GM19452 (cell line): ENCODE data around the gene HDLBP.
A peak's percentile ranks its signal among the peaks of the same experiment; 100 is the strongest.
"Not testable (repeated sequence)": the region's sequence is repeated elsewhere in the genome, so short reads cannot be mapped to it uniquely, and the experiment has no call there.

Experiments used
- ATAC-seq: cut with Tn5 transposase; IDR thresholded peaks from one replicate; pipeline ENCODE4 v1.9.1; 2021; ENCODE audit not compliant: unreplicated experiment

The HDLBP gene

GRCh38 chr2:241330616-241330981 is 15.1 kb upstream of the HDLBP start:
- ATAC-seq = no peak

- no peak for ATAC-seq
These were observed 14.5 kb upstream of the HDLBP start for GRCh38 chr2:241329669-241330615.

GRCh38 chr2:241325257-241325656 is 9.8 kb upstream of the HDLBP start:
- no peak for ATAC-seq

GRCh38 chr2:241324775-241325174 is 9.3 kb upstream of the HDLBP start:
- no peak for ATAC-seq

GRCh38 chr2:241323778-241324177 is 8.3 kb upstream of the HDLBP start:
- no peak for ATAC-seq

GRCh38 chr2:241321886-241322285 is 6.4 kb upstream of the HDLBP start:
- ATAC-seq = no peak

GRCh38 chr2:241321033-241321432 is 5.6 kb upstream of the HDLBP start:
- no peak for ATAC-seq

- ATAC-seq = no peak
These were observed 4.9 kb upstream of the HDLBP start for GRCh38 chr2:241320394-241320793.

GRCh38 chr2:241318830-241319229 is 3.4 kb upstream of the HDLBP start:
- ATAC-seq = not testable (repeated sequence)

- ATAC-seq = no peak
These were observed 1.9 kb upstream of the HDLBP start for GRCh38 chr2:241317391-241317790.

- ATAC-seq = no peak
These were observed 1.4 kb upstream of the HDLBP start for GRCh38 chr2:241316825-241317224.

GRCh38 chr2:241315879-241316631 is 583 bp upstream of the HDLBP start, which contains the start of gene SEPTIN2:
Gene SEPTIN2, plus strand, starts transcription at chr2:241315925. Its CDS starts 8,308 bp downstream, at chr2:241324233.
- ATAC-seq = peak; percentile 36

GRCh38 chr2:241314226-241315092 is 1.0 kb downstream of the HDLBP start:
- no peak for ATAC-seq

- no peak for ATAC-seq
These were observed 1.9 kb downstream of the HDLBP start for GRCh38 chr2:241313543-241314095.

- no peak for ATAC-seq
These were observed 3.4 kb downstream of the HDLBP start for GRCh38 chr2:241312082-241312481.

GRCh38 chr2:241310917-241311566 is 4.4 kb downstream of the HDLBP start:
- ATAC-seq = no peak

GRCh38 chr2:241309684-241310117 is 5.8 kb downstream of the HDLBP start:
- ATAC-seq = peak; percentile 52

- ATAC-seq = no peak
These were observed 6.5 kb downstream of the HDLBP start for GRCh38 chr2:241308832-241309500.

- no peak for ATAC-seq
These were observed 7.2 kb downstream of the HDLBP start for GRCh38 chr2:241308267-241308666.

GRCh38 chr2:241307055-241307454 is 8.4 kb downstream of the HDLBP start:
- ATAC-seq = no peak
